ENCODE data around the gene LILRB3.
"Not testable (repeated sequence)": the region's sequence is repeated elsewhere in the genome, so short reads cannot be mapped to it uniquely, and the experiment has no call there.

DNA sequence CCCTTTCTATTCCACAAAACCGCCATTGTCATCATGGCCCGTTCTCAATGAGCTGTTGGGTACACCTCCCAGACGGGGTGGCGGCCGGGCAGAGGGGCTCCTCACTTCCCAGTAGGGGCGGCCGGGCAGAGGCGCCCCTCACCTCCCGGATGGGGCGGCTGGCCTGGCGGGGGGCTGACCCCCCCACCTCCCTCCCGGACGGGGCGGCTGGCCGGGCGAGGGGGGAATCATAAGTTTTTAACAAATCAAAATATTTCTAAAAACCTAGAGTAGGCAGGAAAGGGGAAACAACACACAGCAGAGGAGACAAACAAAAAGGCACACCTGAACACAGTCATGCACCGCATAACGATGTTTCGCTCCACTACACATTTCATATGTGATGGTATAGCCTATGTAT lies 8.1 kb downstream of the LILRB3 start:
- TF ChIP-seq POLR2A (IDR thresholded peaks at IDR 0.05; ENCODE audit: low read depth, low read length); BHLHE40 (IDR thresholded peaks at IDR 0.05; ENCODE audit: low read depth, low read length); RAD21 (IDR thresholded peaks at IDR 0.05; ENCODE audit: low read length); MAFK (IDR thresholded peaks at IDR 0.05; ENCODE audit: low read depth, low read length); RFX5 (IDR thresholded peaks at IDR 0.05; ENCODE audit: low read depth, low read length); MAZ (IDR thresholded peaks at IDR 0.05; ENCODE audit: borderline replicate concordance, low read depth, low read length); CHD1 (IDR thresholded peaks at IDR 0.05; ENCODE audit: low read depth, low read length); MXI1 (IDR thresholded peaks at IDR 0.05; ENCODE audit: borderline replicate concordance, low read depth, low read length); CEBPB (IDR thresholded peaks at IDR 0.05; ENCODE audit: low read depth, low read length): not testable (repeated sequence)
- TF ChIP-seq, protein P1, sequence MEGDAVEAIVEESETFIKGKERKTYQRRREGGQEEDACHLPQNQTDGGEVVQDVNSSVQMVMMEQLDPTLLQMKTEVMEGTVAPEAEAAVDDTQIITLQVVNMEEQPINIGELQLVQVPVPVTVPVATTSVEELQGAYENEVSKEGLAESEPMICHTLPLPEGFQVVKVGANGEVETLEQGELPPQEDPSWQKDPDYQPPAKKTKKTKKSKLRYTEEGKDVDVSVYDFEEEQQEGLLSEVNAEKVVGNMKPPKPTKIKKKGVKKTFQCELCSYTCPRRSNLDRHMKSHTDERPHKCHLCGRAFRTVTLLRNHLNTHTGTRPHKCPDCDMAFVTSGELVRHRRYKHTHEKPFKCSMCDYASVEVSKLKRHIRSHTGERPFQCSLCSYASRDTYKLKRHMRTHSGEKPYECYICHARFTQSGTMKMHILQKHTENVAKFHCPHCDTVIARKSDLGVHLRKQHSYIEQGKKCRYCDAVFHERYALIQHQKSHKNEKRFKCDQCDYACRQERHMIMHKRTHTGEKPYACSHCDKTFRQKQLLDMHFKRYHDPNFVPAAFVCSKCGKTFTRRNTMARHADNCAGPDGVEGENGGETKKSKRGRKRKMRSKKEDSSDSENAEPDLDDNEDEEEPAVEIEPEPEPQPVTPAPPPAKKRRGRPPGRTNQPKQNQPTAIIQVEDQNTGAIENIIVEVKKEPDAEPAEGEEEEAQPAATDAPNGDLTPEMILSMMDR (conservative IDR thresholded peaks at IDR 0.05; ENCODE audit: low read depth, low read length): not testable (repeated sequence)
- TF ChIP-seq, protein P2, sequence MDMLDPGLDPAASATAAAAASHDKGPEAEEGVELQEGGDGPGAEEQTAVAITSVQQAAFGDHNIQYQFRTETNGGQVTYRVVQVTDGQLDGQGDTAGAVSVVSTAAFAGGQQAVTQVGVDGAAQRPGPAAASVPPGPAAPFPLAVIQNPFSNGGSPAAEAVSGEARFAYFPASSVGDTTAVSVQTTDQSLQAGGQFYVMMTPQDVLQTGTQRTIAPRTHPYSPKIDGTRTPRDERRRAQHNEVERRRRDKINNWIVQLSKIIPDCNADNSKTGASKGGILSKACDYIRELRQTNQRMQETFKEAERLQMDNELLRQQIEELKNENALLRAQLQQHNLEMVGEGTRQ (IDR thresholded peaks at IDR 0.05; ENCODE audit: low read depth, low read length): not testable (repeated sequence)
- TF ChIP-seq, protein P3, sequence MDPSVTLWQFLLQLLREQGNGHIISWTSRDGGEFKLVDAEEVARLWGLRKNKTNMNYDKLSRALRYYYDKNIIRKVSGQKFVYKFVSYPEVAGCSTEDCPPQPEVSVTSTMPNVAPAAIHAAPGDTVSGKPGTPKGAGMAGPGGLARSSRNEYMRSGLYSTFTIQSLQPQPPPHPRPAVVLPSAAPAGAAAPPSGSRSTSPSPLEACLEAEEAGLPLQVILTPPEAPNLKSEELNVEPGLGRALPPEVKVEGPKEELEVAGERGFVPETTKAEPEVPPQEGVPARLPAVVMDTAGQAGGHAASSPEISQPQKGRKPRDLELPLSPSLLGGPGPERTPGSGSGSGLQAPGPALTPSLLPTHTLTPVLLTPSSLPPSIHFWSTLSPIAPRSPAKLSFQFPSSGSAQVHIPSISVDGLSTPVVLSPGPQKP (IDR thresholded peaks at IDR 0.05; ENCODE audit: borderline replicate concordance, low read depth, low read length): not testable (repeated sequence)
